ENCODE data around the gene CPNE6.

GRCh38 chr14:24121210-24121609, 49.8 kb downstream of the CPNE6 start:
- TF ChIP-seq POLR2A (IDR thresholded peaks at IDR 0.05) (no peak), CTCF (IDR thresholded peaks at IDR 0.05) (no peak)
